Thyroid gland (tissue), 4 donors: ENCODE results near the gene ODC1.

Experiments
- POLR2A ChIP-seq, 2 donors: fragments of 450-650 bp; IDR thresholded peaks; one replicate each; pipeline ENCODE4 v1.6.1; 2017; ENCODE audit warnings: antibody characterized with exemption in 2 of 2, mild to moderate bottlenecking in 2 of 2, moderate library complexity in 1 of 2
- TF ChIP-seq, protein P1 (sequence below), 6 experiments: fragments of 200-600 bp in 3 of 6; fragments of 450-650 bp in 3 of 6; sonication (generic) in 3 of 6; IDR thresholded peaks; one replicate each; pipeline ENCODE4 v1.5.1; 2016 to 2019; ENCODE audit warnings: antibody characterized with exemption in 6 of 6, mild to moderate bottlenecking in 2 of 6, inconsistent platforms in 1 of 6, moderate library complexity in 1 of 6

DNA sequence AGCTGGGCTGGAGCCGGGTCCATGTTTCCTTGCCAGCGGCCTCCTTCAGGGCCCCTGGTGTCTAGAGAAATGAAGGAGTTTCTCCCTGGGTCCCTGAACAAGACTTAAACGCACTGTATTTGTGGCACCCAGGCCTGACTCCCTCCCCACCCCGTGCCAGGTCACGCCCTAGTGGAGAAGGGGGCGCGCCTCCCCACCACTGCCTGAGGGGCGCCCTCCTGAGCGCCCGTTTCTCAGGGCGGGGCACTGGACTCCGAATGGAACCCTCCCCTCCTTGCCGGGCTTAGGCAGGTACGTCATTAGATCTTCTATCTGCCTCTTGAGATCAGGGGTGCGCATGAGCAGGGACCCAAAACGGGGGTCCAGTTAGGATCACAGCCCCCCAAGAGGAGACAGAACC is 16.3 kb downstream of the ODC1 start:
- no peak for TF ChIP-seq POLR2A (IDR thresholded peaks at IDR 0.05)
- TF ChIP-seq, protein P1, sequence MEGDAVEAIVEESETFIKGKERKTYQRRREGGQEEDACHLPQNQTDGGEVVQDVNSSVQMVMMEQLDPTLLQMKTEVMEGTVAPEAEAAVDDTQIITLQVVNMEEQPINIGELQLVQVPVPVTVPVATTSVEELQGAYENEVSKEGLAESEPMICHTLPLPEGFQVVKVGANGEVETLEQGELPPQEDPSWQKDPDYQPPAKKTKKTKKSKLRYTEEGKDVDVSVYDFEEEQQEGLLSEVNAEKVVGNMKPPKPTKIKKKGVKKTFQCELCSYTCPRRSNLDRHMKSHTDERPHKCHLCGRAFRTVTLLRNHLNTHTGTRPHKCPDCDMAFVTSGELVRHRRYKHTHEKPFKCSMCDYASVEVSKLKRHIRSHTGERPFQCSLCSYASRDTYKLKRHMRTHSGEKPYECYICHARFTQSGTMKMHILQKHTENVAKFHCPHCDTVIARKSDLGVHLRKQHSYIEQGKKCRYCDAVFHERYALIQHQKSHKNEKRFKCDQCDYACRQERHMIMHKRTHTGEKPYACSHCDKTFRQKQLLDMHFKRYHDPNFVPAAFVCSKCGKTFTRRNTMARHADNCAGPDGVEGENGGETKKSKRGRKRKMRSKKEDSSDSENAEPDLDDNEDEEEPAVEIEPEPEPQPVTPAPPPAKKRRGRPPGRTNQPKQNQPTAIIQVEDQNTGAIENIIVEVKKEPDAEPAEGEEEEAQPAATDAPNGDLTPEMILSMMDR (IDR thresholded peaks at IDR 0.05): no peak
